Nephron (organoid): ENCODE results near the gene STEAP2.

Source experiments
- H3K27ac Mint-ChIP-seq, 3 experiments: 2 replicates each; pipeline ENCODE4 v1.8.0; 2020; ENCODE audit warnings: mixed read lengths in 3 of 3, mild to moderate bottlenecking in 2 of 3, moderate library complexity in 1 of 3
- H3K27me3 Mint-ChIP-seq: 2 replicates; pipeline ENCODE4 v1.8.0; 2021; ENCODE audit warnings: low read depth, mild to moderate bottlenecking, moderate library complexity, mixed read lengths
- H3K36me3 Mint-ChIP-seq: 2 replicates; pipeline ENCODE4 v1.8.0; 2020; ENCODE audit warnings: low read depth, mixed read lengths
- H3K4me1 Mint-ChIP-seq: 2 replicates; pipeline ENCODE4 v1.8.0; 2020; ENCODE audit warnings: mixed read lengths
- H3K4me3 Mint-ChIP-seq, 3 experiments: 2 replicates each; pipeline ENCODE4 v1.8.0; 2020; ENCODE audit warnings: mild to moderate bottlenecking in 3 of 3, mixed read lengths in 3 of 3, moderate library complexity in 2 of 3
- H3K9me3 Mint-ChIP-seq: 2 replicates; pipeline ENCODE4 v1.8.0; 2020; ENCODE audit warnings: mixed read lengths
- CTCF ChIP-seq, 3 experiments: fragments of 200-600 bp; sonication (generic); IDR thresholded peaks; one replicate each; pipeline ENCODE4 v1.5.0; 2021; ENCODE audit warnings: antibody characterized with exemption in 3 of 3; ENCODE audit not compliant: unreplicated experiment in 3 of 3

Gene STEAP2

DNA sequence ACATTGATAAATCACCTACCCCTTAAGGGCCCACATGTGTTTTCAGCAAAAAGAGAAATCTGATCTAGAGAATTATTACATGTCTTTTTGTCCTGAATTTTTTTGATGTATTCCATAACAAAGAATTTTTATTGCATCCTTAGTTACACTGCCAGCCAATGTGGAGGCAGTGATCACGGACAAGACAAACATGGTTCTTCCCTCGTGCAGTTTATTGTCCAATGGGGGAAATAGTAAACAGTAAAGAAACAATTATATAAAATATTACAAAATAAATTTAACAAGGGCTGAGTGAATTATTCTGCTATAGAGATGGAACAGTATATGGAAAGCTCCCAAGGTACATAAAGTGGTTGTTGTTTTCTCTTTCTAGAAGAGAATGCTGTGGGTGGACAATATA, 2.0 kb downstream of the STEAP2 start:
- peaks cover 3% of the 10 kb centered on the region for H3K9me3 Mint-ChIP-seq
- no peak overlapping the region for H3K27ac Mint-ChIP-seq
- no peak for TF ChIP-seq CTCF (IDR thresholded peaks at IDR 0.05; ENCODE audit: unreplicated experiment in 3 of 3)
- H3K27me3 Mint-ChIP-seq: peaks cover 11% of the 10 kb centered on the region
- peaks cover 4% of the 10 kb centered on the region for H3K36me3 Mint-ChIP-seq
- peaks cover 7% of the 10 kb centered on the region for H3K4me1 Mint-ChIP-seq
- H3K4me3 Mint-ChIP-seq: no peak overlapping the region

DNA sequence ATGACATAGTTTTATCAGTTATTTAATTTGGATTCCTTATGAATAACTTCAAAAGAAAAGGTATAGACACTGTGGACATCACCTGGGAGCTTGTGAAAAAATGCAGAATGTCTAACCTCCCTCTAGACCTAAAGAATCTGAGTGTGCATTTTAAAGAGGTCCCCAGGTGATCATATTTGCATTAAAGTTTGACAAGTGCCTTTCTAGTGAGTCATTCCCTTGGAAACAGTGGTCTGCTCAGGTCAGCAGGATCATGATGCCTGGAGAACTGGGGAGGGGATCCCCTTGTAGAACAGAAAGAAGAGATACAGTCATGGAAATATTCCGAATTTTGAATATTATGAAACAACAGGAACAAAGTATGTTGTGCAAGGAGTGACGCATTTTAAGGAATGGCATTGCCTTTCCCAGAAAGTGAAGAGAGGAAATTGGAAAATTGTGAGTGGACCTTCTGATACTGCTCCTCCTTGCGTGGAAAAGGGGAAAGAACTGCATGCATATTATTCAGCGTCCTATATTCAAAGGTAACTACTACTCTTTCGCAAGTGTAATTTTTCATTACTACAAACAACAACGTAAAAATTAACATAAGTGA, 4.6 kb downstream of the STEAP2 start:
- H3K36me3 Mint-ChIP-seq: peaks cover 4% of the 10 kb centered on the region
- no peak overlapping the region for H3K4me3 Mint-ChIP-seq
- TF ChIP-seq CTCF (IDR thresholded peaks at IDR 0.05; ENCODE audit: unreplicated experiment in 3 of 3): no peak
- H3K9me3 Mint-ChIP-seq: peaks cover 3% of the 10 kb centered on the region
- H3K4me1 Mint-ChIP-seq: peaks cover 2% of the 10 kb centered on the region
- peak overlapping the region in 1 of 3 experiments; percentile 1 for H3K27ac Mint-ChIP-seq
- H3K27me3 Mint-ChIP-seq: peaks cover 6% of the 10 kb centered on the region

DNA sequence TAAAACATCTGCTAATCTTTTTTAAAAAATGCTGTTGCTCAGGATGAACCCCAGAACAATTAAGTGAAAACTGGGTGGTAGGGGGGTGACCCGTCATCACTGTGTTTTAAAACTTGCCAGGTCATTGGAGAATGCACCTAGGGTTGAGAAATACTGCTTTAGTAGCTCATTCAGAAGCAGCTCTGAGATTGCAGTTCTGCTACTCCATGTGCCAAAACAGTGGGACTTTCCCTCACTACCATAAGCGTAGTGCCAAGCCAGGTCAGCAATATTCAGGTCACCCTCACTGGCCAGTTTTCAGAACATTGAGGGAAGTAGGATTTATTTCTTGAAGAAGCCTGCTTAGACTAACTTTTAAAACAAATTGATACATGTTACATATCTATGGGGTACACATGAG, 5.2 kb downstream of the STEAP2 start:
- no peak for TF ChIP-seq CTCF (IDR thresholded peaks at IDR 0.05; ENCODE audit: unreplicated experiment in 3 of 3)
- peaks cover 4% of the 10 kb centered on the region for H3K36me3 Mint-ChIP-seq
- H3K27ac Mint-ChIP-seq: no peak overlapping the region
- H3K4me3 Mint-ChIP-seq: no peak overlapping the region
- peaks cover 3% of the 10 kb centered on the region for H3K9me3 Mint-ChIP-seq
- H3K27me3 Mint-ChIP-seq: peaks cover 4% of the 10 kb centered on the region
- H3K4me1 Mint-ChIP-seq: no peaks in the 10 kb centered on the region

GRCh38 chr7:90222390-90222789, 10.8 kb downstream of the STEAP2 start:
- TF ChIP-seq CTCF (IDR thresholded peaks at IDR 0.05; ENCODE audit: unreplicated experiment in 3 of 3): no peak
- H3K9me3 Mint-ChIP-seq: peaks cover 1% of the 10 kb centered on the region
- peaks cover under 1% of the 10 kb centered on the region for H3K36me3 Mint-ChIP-seq
- H3K27ac Mint-ChIP-seq: peak overlapping the region in 1 of 3 experiments; percentile 62
- H3K27me3 Mint-ChIP-seq: peaks cover 4% of the 10 kb centered on the region
- H3K4me1 Mint-ChIP-seq: peaks cover 19% of the 10 kb centered on the region
- H3K4me3 Mint-ChIP-seq: no peak overlapping the region

- H3K27me3 Mint-ChIP-seq: peaks cover 4% of the 10 kb centered on the region
- no peaks in the 10 kb centered on the region for H3K9me3 Mint-ChIP-seq
- H3K4me1 Mint-ChIP-seq: peaks cover 19% of the 10 kb centered on the region
- TF ChIP-seq CTCF (IDR thresholded peaks at IDR 0.05; ENCODE audit: unreplicated experiment in 3 of 3): no peak
- peak overlapping the region in 2 of 3 experiments; percentile 24 to 62 for H3K27ac Mint-ChIP-seq
- H3K4me3 Mint-ChIP-seq: no peak overlapping the region
- no peaks in the 10 kb centered on the region for H3K36me3 Mint-ChIP-seq
Measured at GRCh38 chr7:90222811-90223725, 11.5 kb downstream of the STEAP2 start.
